Osteoblast (primary cell): Measurements from ENCODE around the gene CCDC184. TPM values are rescaled to one million over a fixed set of nuclear protein-coding genes. Genes with fewer than 3 reads are reported as not detected.

ENCODE experiments used
- DNase-seq: peaks from one replicate; pipeline ENCODE4 v3.0.0; 2011; ENCODE audit warnings: low spot score, mixed read lengths; ENCODE audit not compliant: insufficient read length; ENCODE audit errors: missing footprints
- H2AFZ ChIP-seq: 2 replicates; pipeline ENCODE4 v1.6.0; 2011; ENCODE audit warnings: mild to moderate bottlenecking, low read length
- H3K27ac ChIP-seq: 2 replicates; pipeline ENCODE4 v1.5.1; 2011; ENCODE audit warnings: mild to moderate bottlenecking, low read depth, low read length, moderate library complexity
- H3K27me3 ChIP-seq: 2 replicates; pipeline ENCODE4 v1.6.0; 2012; ENCODE audit warnings: mild to moderate bottlenecking, control low read depth, inconsistent platforms, low read length, moderate library complexity; ENCODE audit not compliant: insufficient read depth
- H3K36me3 ChIP-seq: 2 replicates; pipeline ENCODE4 v1.5.1; 2011; ENCODE audit warnings: mild to moderate bottlenecking, low read length, control low read depth, moderate library complexity; ENCODE audit not compliant: insufficient read depth
- H3K4me1 ChIP-seq: 2 replicates; pipeline ENCODE4 v1.5.1; 2011; ENCODE audit warnings: mild to moderate bottlenecking, low read length, control low read depth, moderate library complexity; ENCODE audit not compliant: insufficient read depth
- H3K4me2 ChIP-seq: 2 replicates; pipeline ENCODE4 v1.6.0; 2011; ENCODE audit warnings: mild to moderate bottlenecking, low read length; ENCODE audit not compliant: insufficient read depth
- H3K4me3 ChIP-seq: fragments of 200-600 bp; sonication (generic); 3 replicates; pipeline ENCODE4 v1.5.1; 2012; ENCODE audit warnings: mild to moderate bottlenecking, low read length, inconsistent platforms; ENCODE audit not compliant: insufficient read depth
- H3K79me2 ChIP-seq: 2 replicates; pipeline ENCODE4 v1.6.0; 2012; ENCODE audit warnings: mild to moderate bottlenecking, low read length, control low read depth, inconsistent platforms; ENCODE audit not compliant: insufficient read depth
- H3K9me3 ChIP-seq: 2 replicates; pipeline ENCODE4 v1.5.1; 2011; ENCODE audit warnings: low read depth, low read length, control low read depth
- H4K20me1 ChIP-seq: 2 replicates; pipeline ENCODE4 v1.6.0; 2012; ENCODE audit warnings: mild to moderate bottlenecking, low read length, control low read depth; ENCODE audit not compliant: insufficient read depth
- CTCF ChIP-seq: IDR thresholded peaks from 2 replicates; pipeline ENCODE4 v1.5.1; 2011; ENCODE audit warnings: mild to moderate bottlenecking, low read depth, low read length, moderate library complexity; ENCODE audit errors: extremely low read depth
- total RNA-seq: library from RNA; depleted of rRNA; stranded (reverse); fragments of >200 nt; gene quantifications from 2 replicates; pipeline ENCODE4 v1.2.3, GENCODE V29; 2012

Gene CCDC184
- total RNA-seq = under 0.01 TPM in 1 of 2 replicates, not detected in the other

- peaks cover 6% of the 10 kb centered on the region for H3K4me1 ChIP-seq
- TF ChIP-seq CTCF = peak; percentile 26
Measured at GRCh38 chr12:48183091-48183875, at the start of gene CCDC184. Gene CCDC184 (plus strand): TSS chr12:48183644. CDS start chr12:48184123, 479 bp downstream.

GRCh38 chr12:48135027-48135426 is 48.4 kb upstream of the CCDC184 start:
- Histone ChIP-seq H3K4me2 (no peak overlapping the region), H4K20me1 (no peaks in the 10 kb centered on the region), H3K27me3 (no peaks in the 10 kb centered on the region), H2AFZ (no peak overlapping the region), H3K79me2 (no peaks in the 10 kb centered on the region), H3K4me1 (no peaks in the 10 kb centered on the region), H3K9me3 (no peaks in the 10 kb centered on the region), H3K27ac (no peak overlapping the region), H3K4me3 (no peak overlapping the region), H3K36me3 (peaks cover 61% of the 10 kb centered on the region)
- no peak for TF ChIP-seq CTCF
- DNase-seq = no peak

More at GRCh38 chr12:48183091-48183875, at the start of gene CCDC184:
- Histone ChIP-seq H3K27ac (no peak within 1 kb of the TSS), H2AFZ (peak within 1 kb of the TSS; percentile 93), H4K20me1 (no peaks in the 10 kb centered on the region), H3K79me2 (no peaks in the 10 kb centered on the region), H3K4me2 (peak within 1 kb of the TSS; percentile 89), H3K36me3 (no peaks in the 10 kb centered on the region), H3K4me3 (peak within 1 kb of the TSS; percentile 78), H3K9me3 (no peaks in the 10 kb centered on the region), H3K27me3 (peaks cover 50% of the 10 kb centered on the region)
- DNase-seq = peak; percentile 85

- no peaks in the 10 kb centered on the region for H3K27me3 ChIP-seq
- H2AFZ ChIP-seq = no peak overlapping the region
- H3K9me3 ChIP-seq = no peaks in the 10 kb centered on the region
- no peak for TF ChIP-seq CTCF
- no peak overlapping the region for H3K4me3 ChIP-seq
- no peaks in the 10 kb centered on the region for H3K79me2 ChIP-seq
- DNase-seq = no peak
- no peak overlapping the region for H3K4me2 ChIP-seq
- H3K4me1 ChIP-seq = no peaks in the 10 kb centered on the region
- H4K20me1 ChIP-seq = no peaks in the 10 kb centered on the region
- no peak overlapping the region for H3K27ac ChIP-seq
- H3K36me3 ChIP-seq = peaks cover 66% of the 10 kb centered on the region
Measured at GRCh38 chr12:48142818-48143674, 40.4 kb upstream of the CCDC184 start.

GRCh38 chr12:48143898-48144297 is 39.5 kb upstream of the CCDC184 start:
- H3K9me3 ChIP-seq = no peaks in the 10 kb centered on the region
- no peaks in the 10 kb centered on the region for H4K20me1 ChIP-seq
- DNase-seq = no peak
- no peak overlapping the region for H3K27ac ChIP-seq
- H3K4me1 ChIP-seq = no peaks in the 10 kb centered on the region
- H3K36me3 ChIP-seq = peaks cover 70% of the 10 kb centered on the region
- no peak overlapping the region for H2AFZ ChIP-seq
- H3K27me3 ChIP-seq = no peaks in the 10 kb centered on the region
- no peak overlapping the region for H3K4me3 ChIP-seq
- no peaks in the 10 kb centered on the region for H3K79me2 ChIP-seq
- no peak overlapping the region for H3K4me2 ChIP-seq
- TF ChIP-seq CTCF = no peak
